GM23248 (cell line): Measurements from ENCODE around the gene NTN3. TPM values are rescaled to one million over a fixed set of nuclear protein-coding genes. Genes with fewer than 3 reads are reported as not detected.

ENCODE experiments used
- DNase-seq: peaks from one replicate; pipeline ENCODE4 v3.0.0-alpha.2; 2015
- H2AFZ ChIP-seq: fragments of 200-600 bp; sonication (generic); 2 replicates; pipeline ENCODE4 v1.6.1; 2016; ENCODE audit warnings: antibody characterized with exemption
- H3F3A ChIP-seq: fragments of 200-600 bp; sonication (generic); 2 replicates; pipeline ENCODE4 v1.6.1; 2016; ENCODE audit warnings: mild to moderate bottlenecking, antibody characterized with exemption, mixed run types; ENCODE audit not compliant: insufficient read depth
- H3K27ac ChIP-seq: fragments of 200-600 bp; sonication (generic); 2 replicates; pipeline ENCODE4 v1.5.1; 2016; ENCODE audit warnings: mild to moderate bottlenecking
- H3K27me3 ChIP-seq: fragments of 200-600 bp; sonication (generic); replicated peaks from 2 replicates; pipeline ENCODE4 v1.6.1; 2016; ENCODE audit warnings: mild to moderate bottlenecking; ENCODE audit not compliant: insufficient read depth
- H3K36me3 ChIP-seq: fragments of 200-600 bp; sonication (generic); 2 replicates; pipeline ENCODE4 v1.6.1; 2016; ENCODE audit warnings: low read depth, mild to moderate bottlenecking
- H3K4me1 ChIP-seq: fragments of 200-600 bp; sonication (generic); 2 replicates; pipeline ENCODE4 v1.6.1; 2016; ENCODE audit warnings: mild to moderate bottlenecking; ENCODE audit not compliant: insufficient read depth
- H3K4me2 ChIP-seq: fragments of 200-600 bp; sonication (generic); one replicate; pipeline ENCODE4 v1.6.1; 2016; ENCODE audit warnings: mild to moderate bottlenecking; ENCODE audit not compliant: unreplicated experiment
- H3K4me3 ChIP-seq: fragments of 200-600 bp; sonication (generic); 2 replicates; pipeline ENCODE4 v1.5.1; 2016; ENCODE audit warnings: mild to moderate bottlenecking
- H3K79me2 ChIP-seq: fragments of 200-600 bp; sonication (generic); 2 replicates; pipeline ENCODE4 v1.6.1; 2016; ENCODE audit warnings: mild to moderate bottlenecking; ENCODE audit not compliant: insufficient read depth
- H3K9ac ChIP-seq: fragments of 200-600 bp; sonication (generic); 2 replicates; pipeline ENCODE4 v1.6.1; 2016; ENCODE audit warnings: mild to moderate bottlenecking
- H3K9me2 ChIP-seq: fragments of 200-600 bp; sonication (generic); 2 replicates; pipeline ENCODE4 v1.6.1; 2016; ENCODE audit warnings: mixed run types, mild to moderate bottlenecking, moderate library complexity; ENCODE audit not compliant: insufficient read depth
- H3K9me3 ChIP-seq: fragments of 200-600 bp; sonication (generic); one replicate; pipeline ENCODE4 v1.6.1; 2017; ENCODE audit warnings: low read depth
- H4K20me1 ChIP-seq: fragments of 200-600 bp; sonication (generic); 2 replicates; pipeline ENCODE4 v1.6.0; 2016; ENCODE audit not compliant: insufficient read depth
- EZH2 ChIP-seq: fragments of 200-600 bp; sonication (generic); IDR thresholded peaks from 2 replicates; pipeline ENCODE4 v1.6.1; 2018; ENCODE audit warnings: antibody characterized with exemption, mild to moderate bottlenecking; ENCODE audit not compliant: insufficient read depth, poor library complexity, severe bottlenecking
- EZH2phosphoT487 ChIP-seq: fragments of 200-600 bp; sonication (generic); IDR thresholded peaks from 2 replicates; pipeline ENCODE4 v1.6.1; 2018; ENCODE audit warnings: antibody characterized with exemption, moderate library complexity, mild to moderate bottlenecking, low read depth; ENCODE audit not compliant: insufficient read depth
- whole genome bisulfite sequencing, 2 experiments: methylation state at CpG; one replicate each; pipeline ENCODE4 v1.1.6; 2015 to 2017; ENCODE audit warnings: low lambda C conversion rate in 2 of 2, low coverage in 1 of 2; ENCODE audit errors: missing lambda C conversion rate in 2 of 2; 5-methylcytosine and 5-hydroxymethylcytosine counted together
- in situ Hi-C: fragments of 300-500 bp; cut with MboI; formaldehyde crosslinking; loops from 2 replicates; pipeline ENCODE4 v1.15.0; 2020
- polyA plus RNA-seq: library from polyadenylated mRNA; unstranded; fragments of >200 nt; fragmentation: Nextera tagmentation; extraction: Ambion mirVana; gene quantifications from 2 replicates; pipeline ENCODE4 v1.2.1, GENCODE V29; 2016
- total RNA-seq: library from RNA; depleted of rRNA; stranded (reverse); fragments of >200 nt; shearing (Covaris generic); gene quantifications from 2 replicates; pipeline ENCODE4 v1.2.3, GENCODE V29; 2014

NTN3 gene
- total and polyA plus RNA-seq, 2 experiments from 2014 or later: not detected

DNA sequence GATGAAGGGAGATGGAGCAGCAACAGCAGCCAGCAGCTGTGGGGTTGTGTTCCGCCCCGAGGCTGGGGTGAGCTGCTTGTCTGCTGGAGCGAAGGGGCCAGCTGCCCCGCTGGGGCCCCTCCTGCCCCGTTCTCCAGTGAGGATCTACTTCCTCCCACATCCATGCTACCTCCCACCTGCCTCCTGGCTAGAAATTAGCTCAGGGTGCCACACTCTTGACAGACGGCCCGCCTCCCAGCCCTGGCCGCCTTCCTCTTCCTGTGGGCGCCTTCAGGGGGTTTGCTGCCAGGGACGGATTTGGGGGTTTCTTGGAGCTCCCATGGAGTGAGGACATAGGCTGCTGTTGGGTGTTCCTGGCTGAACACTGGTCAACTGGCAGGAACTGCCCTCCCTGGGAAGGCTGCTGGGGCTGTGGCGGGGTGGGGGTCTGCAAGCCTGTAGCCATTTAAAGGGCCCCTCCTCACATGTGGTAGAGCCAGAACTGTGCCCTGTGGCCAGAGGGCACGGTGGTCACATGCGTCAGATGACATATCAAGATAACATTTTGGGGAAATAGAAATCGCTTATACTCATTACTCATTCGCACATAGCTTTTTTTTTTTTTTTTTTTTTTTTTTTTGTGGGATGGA, 16.9 kb downstream of the NTN3 start:
- Histone ChIP-seq H3K9me3 (no peaks in the 10 kb centered on the region), H2AFZ (no peak overlapping the region), H3K4me1 (peaks cover 10% of the 10 kb centered on the region), H3K9me2 (no peaks in the 10 kb centered on the region), H4K20me1 (no peaks in the 10 kb centered on the region), H3K27me3 (no peaks in the 10 kb centered on the region), H3K4me2 (no peak overlapping the region), H3K27ac (no peak overlapping the region), H3F3A (peaks cover 6% of the 10 kb centered on the region; the same call in 1 of the 2 replicates), H3K79me2 (peaks cover 72% of the 10 kb centered on the region), H3K36me3 (no peaks in the 10 kb centered on the region), H3K9ac (no peak overlapping the region), H3K4me3 (no peak overlapping the region)
- no peak for TF ChIP-seq EZH2phosphoT487
- no peak for TF ChIP-seq EZH2
- WGBS, 2 experiments: 92% methylated on average over 15 of the region's 15 CpGs
- no peak for DNase-seq
- in situ Hi-C loops: no loop called here

DNA sequence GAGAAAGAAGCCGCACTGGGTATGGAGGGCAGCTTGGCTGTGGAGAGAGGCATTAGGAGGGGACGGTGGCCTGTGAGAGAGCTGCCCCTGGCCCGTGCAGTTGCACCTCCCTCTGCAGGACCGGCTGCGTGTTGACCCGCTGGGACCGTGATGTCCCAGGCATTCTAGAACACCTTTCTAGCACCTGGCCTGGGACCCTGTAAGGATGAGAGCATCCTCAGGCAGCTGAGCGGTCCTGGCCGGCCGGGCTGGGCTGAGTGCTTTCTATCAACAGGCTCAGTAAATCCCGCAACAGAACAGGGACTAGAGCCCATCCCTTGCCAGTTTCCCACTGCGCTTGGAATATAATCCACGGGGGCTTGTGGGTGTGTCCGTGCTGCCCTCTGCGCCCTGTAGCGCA, 18.5 kb downstream of the NTN3 start:
- no peaks in the 10 kb centered on the region for H3K9me2 ChIP-seq
- DNase-seq: no peak

DNA sequence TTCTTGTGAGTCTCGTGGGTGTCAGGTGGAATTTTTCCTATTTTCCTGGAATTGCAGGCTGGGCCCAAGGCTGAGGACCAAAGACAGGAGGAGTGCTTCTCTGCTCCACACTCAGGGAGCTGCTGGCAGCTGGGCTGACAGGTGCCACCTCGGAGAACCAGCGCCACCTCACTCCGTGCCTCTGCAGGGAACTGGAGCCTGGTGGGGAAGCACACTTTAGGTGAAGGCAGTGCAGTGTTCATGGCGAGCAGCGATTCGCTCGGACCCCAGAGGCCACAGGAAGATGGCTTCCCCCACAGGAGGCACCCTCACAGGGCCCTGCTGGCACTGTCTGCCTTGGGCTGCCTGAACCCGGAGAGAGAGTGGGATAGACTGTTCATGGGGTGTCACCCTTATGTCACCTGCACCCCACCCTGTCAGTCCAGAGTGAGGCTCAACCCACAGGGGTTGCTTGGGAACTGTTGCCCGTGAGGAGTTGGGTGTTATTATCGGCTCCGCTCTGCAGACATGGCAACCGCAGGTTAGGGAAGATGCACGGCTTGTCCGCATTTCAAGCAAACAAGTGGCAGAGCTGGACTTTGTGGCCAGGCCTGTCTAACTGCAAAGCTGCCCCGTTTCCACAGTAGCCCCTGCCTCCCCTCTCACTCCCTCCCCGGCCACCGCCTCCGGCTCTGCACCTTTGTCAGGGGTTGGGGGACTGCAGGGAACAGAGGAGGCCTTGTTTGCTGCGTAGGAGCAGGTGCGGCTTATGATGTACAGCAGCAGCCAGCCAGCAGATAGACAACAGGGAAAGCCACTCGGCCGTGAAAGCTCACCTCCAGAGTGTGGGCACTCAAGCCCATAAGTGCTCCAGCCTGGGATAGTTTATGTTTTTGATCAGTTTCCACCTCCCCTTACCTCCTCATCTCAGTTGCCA, 19.4 kb downstream of the NTN3 start:
- H3F3A ChIP-seq: no peaks in the 10 kb centered on the region
- TF ChIP-seq EZH2: no peak
- TF ChIP-seq EZH2phosphoT487: no peak
- no peaks in the 10 kb centered on the region for H3K9me2 ChIP-seq
- H3K79me2 ChIP-seq: peaks cover 55% of the 10 kb centered on the region
- H3K36me3 ChIP-seq: no peaks in the 10 kb centered on the region
- no peaks in the 10 kb centered on the region for H4K20me1 ChIP-seq
- no peaks in the 10 kb centered on the region for H3K4me1 ChIP-seq
- no peak overlapping the region for H2AFZ ChIP-seq
- H3K27me3 ChIP-seq: no peaks in the 10 kb centered on the region
- H3K27ac ChIP-seq: no peak overlapping the region
- no peak overlapping the region for H3K4me3 ChIP-seq
- 89 to 93% methylated on average over 20 to 23 of the region's 23 CpGs for WGBS, 2 experiments
- H3K9ac ChIP-seq: no peak overlapping the region
- in situ Hi-C loops: no loop called here
- DNase-seq: no peak
- H3K9me3 ChIP-seq: no peaks in the 10 kb centered on the region
- H3K4me2 ChIP-seq: no peak overlapping the region

More for the DNA sequence above, 18.5 kb downstream of the NTN3 start:
- Histone ChIP-seq H4K20me1 (no peaks in the 10 kb centered on the region), H3K4me3 (no peak overlapping the region), H3K4me2 (no peak overlapping the region), H3K79me2 (peaks cover 63% of the 10 kb centered on the region), H3F3A (no peaks in the 10 kb centered on the region), H3K9ac (no peak overlapping the region), H3K4me1 (no peaks in the 10 kb centered on the region), H3K27ac (no peak overlapping the region), H2AFZ (no peak overlapping the region), H3K9me3 (no peaks in the 10 kb centered on the region), H3K36me3 (no peaks in the 10 kb centered on the region), H3K27me3 (no peaks in the 10 kb centered on the region)
- in situ Hi-C loops: no loop called here
- 96 to 98% methylated on average over 14 to 16 of the region's 16 CpGs for WGBS, 2 experiments
- TF ChIP-seq EZH2phosphoT487: no peak
- no peak for TF ChIP-seq EZH2

- H3K27ac ChIP-seq: no peak overlapping the region
- no peak overlapping the region for H3K4me2 ChIP-seq
- no peak overlapping the region for H2AFZ ChIP-seq
- DNase-seq: no peak
- no peak for TF ChIP-seq EZH2
- TF ChIP-seq EZH2phosphoT487: no peak
- H3K27me3 ChIP-seq: no peaks in the 10 kb centered on the region
- in situ Hi-C loops: no loop called here
- peaks cover 3% of the 10 kb centered on the region; the same call in 1 of the 2 replicates for H3K4me1 ChIP-seq
- H4K20me1 ChIP-seq: no peaks in the 10 kb centered on the region
- no peaks in the 10 kb centered on the region for H3K9me2 ChIP-seq
- WGBS, 2 experiments: 94 to 96% methylated on average over 13 of the region's 13 CpGs
- no peak overlapping the region for H3K4me3 ChIP-seq
- no peaks in the 10 kb centered on the region for H3K36me3 ChIP-seq
- no peaks in the 10 kb centered on the region for H3K9me3 ChIP-seq
- H3F3A ChIP-seq: no peaks in the 10 kb centered on the region
- H3K79me2 ChIP-seq: peaks cover 37% of the 10 kb centered on the region
- no peak overlapping the region for H3K9ac ChIP-seq
Observed at GRCh38 chr16:2492292-2492691, 21.2 kb downstream of the NTN3 start.
